Spleen (tissue), 11 donors: Measurements from ENCODE around the gene BRINP3. TPM values are rescaled to one million over a fixed set of nuclear protein-coding genes. Genes with fewer than 3 reads are reported as not detected.

ENCODE experiments used
- DNase-seq: peaks from one replicate; pipeline ENCODE4 v3.0.0-alpha.2; 2020
- H3K27ac ChIP-seq, 8 donors: fragments of 200-600 bp; sonication (generic) in 7 of 8; 1 replicate in 4 of 8; 2 replicates in 4 of 8; pipeline versions ENCODE4 v1.5.0 to v1.8.0; 2016 to 2021; ENCODE audit warnings: inconsistent platforms in 4 of 8, mild to moderate bottlenecking in 4 of 8, moderate library complexity in 1 of 8
- H3K27me3 ChIP-seq, 7 donors: fragments of 200-600 bp; sonication (generic) in 6 of 7; replicated peaks in 1 of 7; 1 replicate in 4 of 7; 2 replicates in 3 of 7; pipeline versions ENCODE4 v1.5.0 to v1.8.0; 2016 to 2021; ENCODE audit warnings: inconsistent platforms in 3 of 7, mild to moderate bottlenecking in 1 of 7
- H3K36me3 ChIP-seq, 6 donors: fragments of 200-600 bp; sonication (generic) in 5 of 6; 1 replicate in 4 of 6; 2 replicates in 2 of 6; pipeline versions ENCODE4 v1.5.0 to v1.8.0; 2016 to 2021; ENCODE audit warnings: inconsistent platforms in 2 of 6
- H3K4me1 ChIP-seq, 6 donors: fragments of 200-600 bp; sonication (generic) in 5 of 6; 1 replicate in 3 of 6; 2 replicates in 3 of 6; pipeline versions ENCODE4 v1.5.0 to v1.8.0; 2016 to 2021; ENCODE audit warnings: inconsistent platforms in 3 of 6
- H3K4me3 ChIP-seq, 8 donors: fragments of 200-600 bp; sonication (generic) in 7 of 8; 1 replicate in 4 of 8; 2 replicates in 4 of 8; pipeline versions ENCODE4 v1.5.0 to v1.8.0; 2016 to 2021; ENCODE audit warnings: inconsistent platforms in 4 of 8, mild to moderate bottlenecking in 4 of 8, moderate library complexity in 2 of 8
- H3K9me3 ChIP-seq, 8 donors: fragments of 200-600 bp; sonication (generic) in 7 of 8; 1 replicate in 4 of 8; 2 replicates in 4 of 8; pipeline versions ENCODE4 v1.5.0 to v1.8.0; 2016 to 2021; ENCODE audit warnings: inconsistent platforms in 4 of 8
- POLR2A ChIP-seq, 3 donors: fragments of 450-650 bp; IDR thresholded peaks; one replicate each; pipeline ENCODE4 v1.5.1; 2017; ENCODE audit warnings: antibody characterized with exemption in 3 of 3, mild to moderate bottlenecking in 1 of 3
- POLR2AphosphoS5 ChIP-seq, 3 donors: sonication (generic); formaldehyde crosslinking; IDR thresholded peaks; one replicate each; pipeline ENCODE4 v1.5.1; 2017; ENCODE audit warnings: antibody characterized with exemption in 3 of 3
- WGBS, 5 donors: extraction: QIAGEN DNeasy Blood & Tissue Kit in 3 of 5; methylation state at CpG; one replicate each; pipeline versions ENCODE4 v1.1.5 to v1.1.7; 2013 to 2018; 5-methylcytosine and 5-hydroxymethylcytosine counted together
- intact Hi-C: fragments of 100-400 bp; cut with DNase I; formaldehyde crosslinking; loops from one replicate; pipeline ENCODE4 v1.15.0; 2023; ENCODE audit warnings: low total_unique reads
- polyA plus RNA-seq, 3 donors: library from polyadenylated mRNA; stranded (reverse); fragments of 200-250 nt; gene quantifications; one replicate each; pipeline ENCODE4 v1.2.1, GENCODE V29; 2013
- total RNA-seq, 7 donors: library from RNA; depleted of rRNA in 3 of 7; stranded (reverse); fragments of >200 nt in 3 of 7; fragmentation: NEBNext Ultra II Directional in 4 of 7; extraction: Animal tissue kit (Norgen Biotek cat#: 25700) in 4 of 7; gene quantifications; one replicate each; pipeline versions ENCODE4 v1.1.0 to v1.2.1, GENCODE V29; 2016 to 2021
- TF ChIP-seq, protein P1 (sequence below), 11 experiments: fragments of 200-600 bp in 7 of 11; fragments of 450-650 bp in 4 of 11; sonication (generic) in 4 of 11; IDR thresholded peaks in 8 of 11; conservative IDR thresholded peaks in 3 of 11; 1 replicate in 7 of 11; 2 replicates in 4 of 11; pipeline versions ENCODE4 v1.4.0 to v1.8.0; 2016 to 2021; ENCODE audit warnings: antibody characterized with exemption in 11 of 11, inconsistent platforms in 4 of 11, mild to moderate bottlenecking in 1 of 11
- donor health status: healthy with polysubstance abuse.
- donor health status: DM: no; HTN: no; CAD: no; lungs with moderate emphysema.
- donor health status: DM: no; HTN: no; CAD: no.
- donor health status: Bipolar disorder and iron deficiency.
- donor health status: healthy.
- donor health status: DM: no; HTN: no; CAD: no.
- donor health status: DM: yes; HTN: yes; CAD: no.

The BRINP3 gene
- total and polyA plus RNA-seq, 10 donors = not detected

GRCh38 chr1:190416239-190416638 is 61.4 kb downstream of the BRINP3 start:
- DNase-seq = no peak
- no peak for TF ChIP-seq POLR2AphosphoS5 (IDR thresholded peaks at IDR 0.05)
- TF ChIP-seq, protein P1, sequence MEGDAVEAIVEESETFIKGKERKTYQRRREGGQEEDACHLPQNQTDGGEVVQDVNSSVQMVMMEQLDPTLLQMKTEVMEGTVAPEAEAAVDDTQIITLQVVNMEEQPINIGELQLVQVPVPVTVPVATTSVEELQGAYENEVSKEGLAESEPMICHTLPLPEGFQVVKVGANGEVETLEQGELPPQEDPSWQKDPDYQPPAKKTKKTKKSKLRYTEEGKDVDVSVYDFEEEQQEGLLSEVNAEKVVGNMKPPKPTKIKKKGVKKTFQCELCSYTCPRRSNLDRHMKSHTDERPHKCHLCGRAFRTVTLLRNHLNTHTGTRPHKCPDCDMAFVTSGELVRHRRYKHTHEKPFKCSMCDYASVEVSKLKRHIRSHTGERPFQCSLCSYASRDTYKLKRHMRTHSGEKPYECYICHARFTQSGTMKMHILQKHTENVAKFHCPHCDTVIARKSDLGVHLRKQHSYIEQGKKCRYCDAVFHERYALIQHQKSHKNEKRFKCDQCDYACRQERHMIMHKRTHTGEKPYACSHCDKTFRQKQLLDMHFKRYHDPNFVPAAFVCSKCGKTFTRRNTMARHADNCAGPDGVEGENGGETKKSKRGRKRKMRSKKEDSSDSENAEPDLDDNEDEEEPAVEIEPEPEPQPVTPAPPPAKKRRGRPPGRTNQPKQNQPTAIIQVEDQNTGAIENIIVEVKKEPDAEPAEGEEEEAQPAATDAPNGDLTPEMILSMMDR (IDR thresholded peaks at IDR 0.05 in 8 of 11, conservative IDR thresholded peaks at IDR 0.05 in 3 of 11) = no peak
- TF ChIP-seq POLR2A (IDR thresholded peaks at IDR 0.05) = no peak
- Histone ChIP-seq H3K4me3 (no peak overlapping the region), H3K4me1 (no peaks in the 10 kb centered on the region), H3K27ac (no peak overlapping the region), H3K27me3 (no peaks in the 10 kb centered on the region), H3K9me3 (peaks cover 0 to 3% (median 0%) of the 10 kb centered on the region in 8 donors), H3K36me3 (no peaks in the 10 kb centered on the region)
- WGBS, 5 donors = 76 to 96% (median 81%) methylated on average over 1 of the region's 1 CpG
- intact Hi-C loops = no loop called here

GRCh38 chr1:190413142-190413541 is 64.5 kb downstream of the BRINP3 start:
- intact Hi-C loops = no loop called here
- TF ChIP-seq, protein P1 (IDR thresholded peaks at IDR 0.05 in 8 of 11, conservative IDR thresholded peaks at IDR 0.05 in 3 of 11) = no peak
- TF ChIP-seq POLR2AphosphoS5 (IDR thresholded peaks at IDR 0.05) (no peak), POLR2A (IDR thresholded peaks at IDR 0.05) (no peak)
- H3K4me3 ChIP-seq = no peak overlapping the region
- H3K27ac ChIP-seq = no peak overlapping the region
- no peaks in the 10 kb centered on the region for H3K4me1 ChIP-seq
- no peak for DNase-seq
- H3K9me3 ChIP-seq = peaks cover 0 to 3% (median 0%) of the 10 kb centered on the region in 8 donors
- H3K36me3 ChIP-seq = no peaks in the 10 kb centered on the region
- H3K27me3 ChIP-seq = no peaks in the 10 kb centered on the region
- WGBS, 5 donors = 81 to 92% (median 83%) methylated on average over 3 of the region's 3 CpGs

- 77 to 93% (median 86%) methylated on average over 3 of the region's 3 CpGs for WGBS, 5 donors
- no peaks in the 10 kb centered on the region for H3K4me1 ChIP-seq
- intact Hi-C loops = no loop called here
- H3K9me3 ChIP-seq = peaks cover 0 to 14% (median 3%) of the 10 kb centered on the region in 8 donors
- TF ChIP-seq POLR2AphosphoS5 (IDR thresholded peaks at IDR 0.05) = no peak
- TF ChIP-seq POLR2A (IDR thresholded peaks at IDR 0.05) = no peak
- TF ChIP-seq, protein P1 (IDR thresholded peaks at IDR 0.05 in 8 of 11, conservative IDR thresholded peaks at IDR 0.05 in 3 of 11) = no peak
- DNase-seq = no peak
- H3K27me3 ChIP-seq = no peaks in the 10 kb centered on the region
- no peak overlapping the region for H3K4me3 ChIP-seq
- H3K36me3 ChIP-seq = no peaks in the 10 kb centered on the region
- H3K27ac ChIP-seq = no peak overlapping the region
These were observed 74.3 kb downstream of the BRINP3 start for GRCh38 chr1:190403402-190403801.

DNA sequence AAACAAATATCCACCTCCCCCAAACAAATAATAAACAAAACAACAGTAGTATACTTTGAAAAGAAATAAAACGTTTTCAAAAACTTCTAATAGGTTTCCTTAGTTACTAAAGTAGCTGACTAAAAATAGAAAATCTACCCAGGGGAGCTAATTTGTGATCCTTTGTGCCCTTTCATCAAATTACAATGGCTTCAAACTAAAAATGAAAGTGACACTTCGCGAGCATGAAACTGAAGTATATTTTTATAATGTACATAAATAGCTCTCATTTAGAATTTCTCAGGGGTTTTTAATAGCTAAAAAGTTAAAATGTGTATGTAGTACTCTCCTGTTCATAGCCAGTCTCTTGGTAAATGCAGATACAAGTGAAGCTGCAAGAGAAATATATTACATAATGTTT is 78.4 kb downstream of the BRINP3 start:
- H3K27ac ChIP-seq = no peak overlapping the region
- intact Hi-C loops = no loop called here
- 58 to 66% (median 61%) methylated on average over 3 of the region's 3 CpGs for WGBS, 5 donors
- no peaks in the 10 kb centered on the region for H3K4me1 ChIP-seq
- H3K36me3 ChIP-seq = no peaks in the 10 kb centered on the region
- H3K9me3 ChIP-seq = peaks cover 0 to 15% (median 3%) of the 10 kb centered on the region in 8 donors
- TF ChIP-seq POLR2A (IDR thresholded peaks at IDR 0.05) (no peak), POLR2AphosphoS5 (IDR thresholded peaks at IDR 0.05) (no peak)
- TF ChIP-seq, protein P1 (IDR thresholded peaks at IDR 0.05 in 8 of 11, conservative IDR thresholded peaks at IDR 0.05 in 3 of 11) = no peak
- H3K27me3 ChIP-seq = no peaks in the 10 kb centered on the region
- no peak overlapping the region for H3K4me3 ChIP-seq
- DNase-seq = no peak
